ENCODE measurements around the gene GPC6. TPM values are rescaled to one million over a fixed set of nuclear protein-coding genes. Genes with fewer than 3 reads are reported as not detected.

The GPC6 gene
- total and polyA plus RNA-seq, 2 donors (not counting 1 experiment from before 2014, with no cell fraction given), result not detected

GRCh38 chr13:93848247-93848646 is 621.6 kb downstream of the GPC6 start:
- DNase-seq (no peak), ATAC-seq (ENCODE audit: low read depth) (no peak)
- ChIA-PET POLR2A (no interaction called here), CTCF (no interaction called here)
- Histone ChIP-seq H3K4me1 (ENCODE audit: control insufficient read depth in 2 of 2, insufficient read depth in 2 of 2, low read length in 2 of 2) (no peaks in the 10 kb centered on the region), H3K79me2 (ENCODE audit: control insufficient read depth, insufficient read depth, low read length) (no peaks in the 10 kb centered on the region), H3K27ac (ENCODE audit: low read length in 2 of 2) (no peak overlapping the region), H3K4me2 (replicated peaks; ENCODE audit: low read depth, low read length, poor library complexity, severe bottlenecking) (no peak overlapping the region), H3K9me3 (ENCODE audit: control extremely low read depth in 1 of 3, control insufficient read depth in 2 of 3, insufficient read depth in 1 of 3, low read length in 2 of 3) (no peaks in the 10 kb centered on the region), H3K9ac (ENCODE audit: low read length) (no peak overlapping the region), H2AFZ (ENCODE audit: insufficient read depth, low read depth, low read length, poor library complexity, severe bottlenecking) (no peak overlapping the region), H3K27me3 (replicated peaks in 1 of 4; ENCODE audit: control extremely low read depth in 1 of 4, control insufficient read depth in 3 of 4, insufficient read depth in 4 of 4, low read length in 3 of 4) (no peaks in the 10 kb centered on the region), H3K36me3 (replicated peaks in 1 of 2; ENCODE audit: control extremely low read depth in 1 of 2, control insufficient read depth in 1 of 2, extremely low read depth in 1 of 2, insufficient read depth in 2 of 2, low read length in 1 of 2) (no peaks in the 10 kb centered on the region), H4K20me1 (ENCODE audit: control insufficient read depth, insufficient read depth, low read length, poor library complexity, severe bottlenecking) (no peaks in the 10 kb centered on the region), H3K4me3 (ENCODE audit: control extremely low read depth in 1 of 5, extremely low read depth in 1 of 5, insufficient read depth in 1 of 5, low read depth in 2 of 5, low read length in 4 of 5) (no peak overlapping the region)
- WGBS (ENCODE audit: insufficient coverage), result 58% methylated on average over 3 of the region's 4 CpGs
- Mint-ChIP-seq H3K27me3 (no peaks in the 10 kb centered on the region), H3K27ac (no peak overlapping the region), H3K4me3 (no peak overlapping the region), H3K4me1 (no peaks in the 10 kb centered on the region), H3K9me3 (ENCODE audit: insufficient read depth) (peaks cover 4% of the 10 kb centered on the region)
- TF ChIP-seq EZH2 (IDR thresholded peaks at IDR 0.05; ENCODE audit: borderline replicate concordance, insufficient read depth, low read depth, low read length, poor library complexity, severe bottlenecking) (no peak), CTCF (IDR thresholded peaks at IDR 0.05) (no peak)
- intact Hi-C loops (cut with micrococcal nuclease), result no loop called here

- H3K4me1 ChIP-seq (ENCODE audit: control insufficient read depth in 2 of 2, insufficient read depth in 2 of 2, low read length in 2 of 2), result no peaks in the 10 kb centered on the region
- intact Hi-C loops (cut with micrococcal nuclease), result no loop called here
- H3K4me3 ChIP-seq (ENCODE audit: control extremely low read depth in 1 of 5, extremely low read depth in 1 of 5, insufficient read depth in 1 of 5, low read depth in 2 of 5, low read length in 4 of 5), result no peak overlapping the region
- 67% methylated on average over 1 of the region's 2 CpGs for WGBS (ENCODE audit: insufficient coverage)
- H4K20me1 ChIP-seq (ENCODE audit: control insufficient read depth, insufficient read depth, low read length, poor library complexity, severe bottlenecking), result no peaks in the 10 kb centered on the region
- Mint-ChIP-seq H3K4me3 (no peak overlapping the region), H3K4me1 (no peaks in the 10 kb centered on the region), H3K9me3 (ENCODE audit: insufficient read depth) (peaks cover 4% of the 10 kb centered on the region), H3K27me3 (no peaks in the 10 kb centered on the region), H3K27ac (no peak overlapping the region)
- H3K9me3 ChIP-seq (ENCODE audit: control extremely low read depth in 1 of 3, control insufficient read depth in 2 of 3, insufficient read depth in 1 of 3, low read length in 2 of 3), result peaks cover 0 to 2% (median 0%) of the 10 kb centered on the region in 3 donors
- no peak overlapping the region for H2AFZ ChIP-seq (ENCODE audit: insufficient read depth, low read depth, low read length, poor library complexity, severe bottlenecking)
- DNase-seq (no peak), ATAC-seq (ENCODE audit: low read depth) (no peak)
- H3K36me3 ChIP-seq (replicated peaks in 1 of 2; ENCODE audit: control extremely low read depth in 1 of 2, control insufficient read depth in 1 of 2, extremely low read depth in 1 of 2, insufficient read depth in 2 of 2, low read length in 1 of 2), result no peaks in the 10 kb centered on the region
- no peak overlapping the region for H3K27ac ChIP-seq (ENCODE audit: low read length in 2 of 2)
- POLR2A ChIA-PET, result no interaction called here
- H3K27me3 ChIP-seq (replicated peaks in 1 of 4; ENCODE audit: control extremely low read depth in 1 of 4, control insufficient read depth in 3 of 4, insufficient read depth in 4 of 4, low read length in 3 of 4), result no peaks in the 10 kb centered on the region
- TF ChIP-seq EZH2 (IDR thresholded peaks at IDR 0.05; ENCODE audit: borderline replicate concordance, insufficient read depth, low read depth, low read length, poor library complexity, severe bottlenecking) (no peak), CTCF (IDR thresholded peaks at IDR 0.05) (no peak)
- no peak overlapping the region for H3K4me2 ChIP-seq (replicated peaks; ENCODE audit: low read depth, low read length, poor library complexity, severe bottlenecking)
- H3K9ac ChIP-seq (ENCODE audit: low read length), result no peak overlapping the region
- no peaks in the 10 kb centered on the region for H3K79me2 ChIP-seq (ENCODE audit: control insufficient read depth, insufficient read depth, low read length)
- CTCF ChIA-PET, result no interaction called here
Observed at GRCh38 chr13:93851236-93851635, 624.6 kb downstream of the GPC6 start.

All from B cell (primary cell).